Activated CD4-positive, alpha-beta T cell treated with anti-CD3 and anti-CD28 coated beads, Interleukin-2, amount 10 ng/mL, durations not matched to agents 7 days and 5 days (primary cell): ENCODE data around the gene NUDT3. TPM values are rescaled to one million over a fixed set of nuclear protein-coding genes. Genes with fewer than 3 reads are reported as not detected.

Experiments used
- CTCF ChIA-PET: fragments of 350-600 bp; sonication (Branson Sonifier 250); formaldehyde crosslinking; loops from one replicate; lab custom pipeline; 2021; ENCODE audit warnings: antibody characterized with exemption; lab: Charles Lee
- POLR2A ChIA-PET: fragments of 350-600 bp; sonication (Branson Sonifier 250); formaldehyde crosslinking; loops from one replicate; lab custom pipeline; 2021; ENCODE audit warnings: antibody characterized with exemption; lab: Charles Lee
- DNase-seq: peaks from one replicate; pipeline ENCODE4 v3.0.0-alpha.2; 2020
- H3K27ac Mint-ChIP-seq: one replicate; pipeline ENCODE4 v1.8.0; 2021; ENCODE audit warnings: mild to moderate bottlenecking, moderate library complexity, mixed read lengths
- H3K27me3 Mint-ChIP-seq: one replicate; pipeline ENCODE4 v1.8.0; 2021; ENCODE audit warnings: mixed read lengths
- H3K36me3 Mint-ChIP-seq: one replicate; pipeline ENCODE4 v1.8.0; 2021; ENCODE audit warnings: low read depth, mixed read lengths
- H3K4me1 Mint-ChIP-seq: one replicate; pipeline ENCODE4 v1.8.0; 2021; ENCODE audit warnings: mixed read lengths
- H3K4me3 Mint-ChIP-seq: one replicate; pipeline ENCODE4 v1.8.0; 2021; ENCODE audit warnings: mild to moderate bottlenecking, moderate library complexity, mixed read lengths
- H3K9me3 Mint-ChIP-seq: one replicate; pipeline ENCODE4 v1.8.0; 2021; ENCODE audit warnings: mixed read lengths
- total RNA-seq, 2 experiments: library from RNA; stranded (reverse); gene quantifications; one replicate each; pipeline ENCODE4 v1.2.3, GENCODE V29; 2021

NUDT3 gene
- total RNA-seq, 2 experiments from 2014 or later = 12.4 to 13.3 TPM

DNA sequence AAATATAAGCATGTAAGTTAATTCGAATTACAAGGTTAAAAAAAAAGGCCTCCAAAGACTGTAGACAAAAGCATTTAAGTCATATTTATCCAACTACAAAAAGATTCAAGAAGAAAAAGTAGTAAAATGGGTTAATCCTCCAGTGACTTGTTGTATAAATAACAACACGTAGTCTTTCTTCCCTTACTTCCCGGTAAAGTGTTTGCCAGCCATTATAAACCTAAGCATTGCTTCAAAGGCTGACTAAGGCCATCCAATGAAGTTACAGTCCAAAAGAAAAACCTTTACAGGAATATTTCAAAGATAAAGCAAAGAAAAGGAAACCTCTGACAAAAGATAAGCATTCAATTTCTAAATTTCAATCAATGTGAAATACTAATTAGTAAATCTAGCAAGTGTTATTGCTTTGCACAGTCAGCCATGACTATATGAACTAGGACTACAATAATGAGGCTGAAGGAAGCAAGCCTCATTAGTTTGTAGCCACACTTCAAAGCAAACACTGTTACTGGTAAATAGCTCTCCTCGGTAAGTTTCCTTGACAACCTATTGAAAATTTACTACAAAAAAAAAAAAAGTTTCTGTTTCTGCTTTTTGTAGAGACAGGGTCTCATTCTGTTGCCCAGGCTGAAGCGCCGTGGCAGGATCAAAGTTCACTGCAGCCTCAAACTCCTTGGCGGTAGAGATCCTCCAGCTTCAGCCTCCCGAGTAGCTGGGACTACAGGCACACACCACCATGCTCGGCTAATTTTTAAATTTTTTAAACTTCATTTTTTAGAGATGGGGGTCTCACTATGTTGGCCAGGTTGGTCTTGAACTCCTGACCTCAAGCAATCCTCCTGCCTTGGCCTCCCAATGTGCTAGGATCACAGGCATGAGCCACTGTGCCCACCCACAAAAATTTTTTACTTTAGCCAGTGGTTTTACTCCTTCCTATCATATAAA, 46.0 kb downstream of the NUDT3 start:
- Mint-ChIP-seq H3K27me3 (no peaks in the 10 kb centered on the region), H3K27ac (no peak overlapping the region), H3K4me3 (no peak overlapping the region), H3K9me3 (peaks cover 2% of the 10 kb centered on the region), H3K4me1 (peaks cover 24% of the 10 kb centered on the region), H3K36me3 (peaks cover 5% of the 10 kb centered on the region)
- CTCF ChIA-PET = interaction anchor here (0.7 to 0.8 kb wide), 2 partner anchors 9 to 13 kb away, joined by 3 to 4 read pairs; no protein-coding TSS in a partner anchor
- POLR2A ChIA-PET = interaction anchor here (0.5 kb wide), 1 partner anchor 25 kb away, joined by 3 read pairs; no protein-coding TSS in a partner anchor
- DNase-seq = no peak

DNA sequence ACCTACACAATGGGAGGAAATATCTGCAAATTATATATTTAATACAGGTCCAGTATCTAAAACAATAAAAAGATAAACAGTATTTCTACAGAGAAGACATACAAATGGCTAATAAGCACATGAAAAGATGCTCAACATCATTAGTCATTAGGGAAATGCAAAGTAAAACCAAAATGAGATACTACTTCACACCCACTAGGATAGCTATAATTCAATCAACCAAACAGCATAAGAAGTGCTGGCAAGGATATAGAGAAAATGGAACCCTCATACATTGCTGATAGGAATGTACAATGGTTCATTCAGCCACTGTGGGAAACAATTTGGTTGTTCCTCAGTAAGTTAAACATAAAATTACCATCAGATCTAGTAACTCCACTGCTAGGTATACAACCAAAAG, 48.7 kb downstream of the NUDT3 start:
- Mint-ChIP-seq H3K27me3 (no peaks in the 10 kb centered on the region), H3K27ac (no peak overlapping the region), H3K4me3 (no peak overlapping the region), H3K4me1 (peaks cover 23% of the 10 kb centered on the region), H3K36me3 (peaks cover 8% of the 10 kb centered on the region), H3K9me3 (peaks cover 2% of the 10 kb centered on the region)
- no peak for DNase-seq
- CTCF ChIA-PET = interaction anchor here (0.6 kb wide), 1 partner anchor 35 kb away, joined by 3 read pairs; no protein-coding TSS in a partner anchor
- POLR2A ChIA-PET = interaction anchor here (0.6 kb wide), 1 partner anchor 413 kb away, joined by 3 read pairs; the partner anchor contains the start of gene SNRPC

DNA sequence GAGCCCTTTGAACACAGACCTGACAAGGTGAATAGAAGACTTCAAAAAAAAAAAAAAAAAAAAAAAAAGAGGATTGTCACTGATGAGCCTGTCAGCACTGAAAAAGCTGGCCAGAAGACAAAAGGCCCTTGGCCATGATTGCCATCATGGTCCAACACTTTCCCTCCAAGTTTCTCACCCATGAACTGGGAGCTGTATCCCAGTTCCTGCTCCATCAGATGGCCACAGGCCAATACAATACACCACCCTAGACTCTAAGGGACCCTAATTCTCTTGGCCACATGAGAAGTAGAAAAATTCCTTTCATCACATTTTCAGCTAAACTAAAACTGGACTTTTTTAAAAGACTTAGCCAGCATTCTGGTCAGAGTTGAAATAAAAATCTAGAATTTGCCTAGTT, 50.2 kb downstream of the NUDT3 start:
- no peak for DNase-seq
- CTCF ChIA-PET = interaction anchor here (0.6 kb wide), 1 partner anchor 81 kb away, joined by 3 read pairs; no protein-coding TSS in a partner anchor
- no peak overlapping the region for H3K27ac Mint-ChIP-seq
- peaks cover 8% of the 10 kb centered on the region for H3K36me3 Mint-ChIP-seq
- peaks cover 32% of the 10 kb centered on the region for H3K4me1 Mint-ChIP-seq
- POLR2A ChIA-PET = no interaction called here
- H3K27me3 Mint-ChIP-seq = no peaks in the 10 kb centered on the region
- H3K9me3 Mint-ChIP-seq = peaks cover 2% of the 10 kb centered on the region
- no peak overlapping the region for H3K4me3 Mint-ChIP-seq

DNA sequence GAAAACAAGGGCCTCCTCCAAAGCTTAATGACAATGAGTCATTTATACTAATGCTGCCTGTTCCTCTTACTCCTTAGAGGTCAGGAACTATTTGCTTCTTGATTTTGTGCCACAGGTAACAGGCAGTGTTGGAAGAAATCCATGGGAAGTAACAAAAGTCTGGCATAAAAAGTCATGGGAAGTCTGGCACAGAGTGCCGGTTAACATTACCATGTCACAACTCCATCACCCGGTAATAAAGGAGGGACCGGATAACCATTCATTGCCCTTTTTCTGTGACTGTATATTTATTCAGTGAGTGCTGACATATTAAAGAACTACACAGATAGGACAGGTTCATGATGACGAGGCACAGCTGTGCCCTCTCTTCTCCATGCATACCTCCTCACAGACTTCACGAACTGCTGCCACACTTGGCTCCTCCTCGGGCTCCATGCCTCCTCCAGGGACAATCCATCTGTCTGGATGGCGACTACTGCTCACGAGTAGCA, 50.9 kb downstream of the NUDT3 start:
- H3K4me3 Mint-ChIP-seq = no peak overlapping the region
- peaks cover 37% of the 10 kb centered on the region for H3K4me1 Mint-ChIP-seq
- no peaks in the 10 kb centered on the region for H3K27me3 Mint-ChIP-seq
- ChIA-PET POLR2A (no interaction called here), CTCF (interaction anchor here (1.5 kb wide), 1 partner anchor 146 kb away, joined by 3 read pairs; no protein-coding TSS in a partner anchor)
- peaks cover 2% of the 10 kb centered on the region for H3K9me3 Mint-ChIP-seq
- DNase-seq = no peak
- no peak overlapping the region for H3K27ac Mint-ChIP-seq
- H3K36me3 Mint-ChIP-seq = peaks cover 8% of the 10 kb centered on the region

DNA sequence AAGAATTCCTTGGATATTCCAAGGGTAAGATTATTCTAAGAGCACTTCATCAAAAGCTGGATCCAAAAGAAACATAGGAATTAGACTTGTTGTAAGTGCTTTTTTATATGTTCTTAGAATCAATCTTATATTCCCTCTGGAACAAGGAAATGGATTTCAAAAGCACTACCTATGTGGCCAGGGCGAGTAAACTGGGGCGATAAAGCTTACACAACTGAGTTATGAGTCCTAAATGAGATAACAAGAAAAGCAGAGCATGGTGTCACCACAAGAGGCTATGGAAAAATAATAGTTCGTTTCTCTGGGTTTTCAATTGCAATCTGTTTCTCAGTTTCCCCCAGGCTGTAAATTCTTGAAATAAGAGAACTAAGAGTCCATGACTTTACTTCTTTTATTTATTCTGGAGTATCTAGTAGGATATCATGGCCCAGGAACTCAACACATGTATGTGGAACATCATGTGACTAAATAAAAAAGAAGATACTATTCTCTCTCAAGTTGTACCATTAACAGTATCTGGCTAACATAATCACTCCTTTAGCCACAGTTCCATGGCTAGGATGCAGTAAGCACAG, 51.5 kb downstream of the NUDT3 start:
- Mint-ChIP-seq H3K36me3 (peaks cover 8% of the 10 kb centered on the region), H3K4me3 (no peak overlapping the region), H3K4me1 (peaks cover 37% of the 10 kb centered on the region), H3K27me3 (no peaks in the 10 kb centered on the region), H3K9me3 (peaks cover 2% of the 10 kb centered on the region), H3K27ac (no peak overlapping the region)
- DNase-seq = no peak
- ChIA-PET POLR2A (no interaction called here), CTCF (interaction anchor here (0.6 to 1.5 kb wide), 3 partner anchors 20 to 145 kb away, joined by 3 to 4 read pairs (median 3); no protein-coding TSS in a partner anchor)

DNA sequence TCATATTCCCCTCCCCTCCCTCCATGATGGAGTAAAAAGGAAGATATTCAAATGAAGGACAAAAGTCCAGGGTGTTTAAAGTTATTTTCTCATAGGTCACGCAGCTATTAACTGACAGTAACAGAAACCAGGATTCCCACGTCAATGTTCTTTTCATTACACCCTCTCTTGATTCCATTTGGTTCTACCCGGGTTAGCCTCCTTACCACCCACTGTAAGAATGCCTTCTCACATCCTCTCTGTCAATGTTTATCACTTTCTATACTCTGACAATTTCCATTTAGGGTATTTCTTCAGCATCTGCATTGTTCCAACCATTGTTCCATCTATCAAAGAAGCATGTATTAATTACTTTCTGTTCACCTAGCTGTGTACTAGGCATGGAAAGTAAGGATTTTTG, 52.1 kb downstream of the NUDT3 start:
- Mint-ChIP-seq H3K4me1 (peaks cover 35% of the 10 kb centered on the region), H3K27me3 (no peaks in the 10 kb centered on the region), H3K36me3 (peaks cover 8% of the 10 kb centered on the region), H3K27ac (no peak overlapping the region), H3K9me3 (peaks cover 2% of the 10 kb centered on the region), H3K4me3 (no peak overlapping the region)
- ChIA-PET POLR2A (no interaction called here), CTCF (interaction anchor here (0.6 to 1.5 kb wide), 3 partner anchors 19 to 145 kb away, joined by 3 to 4 read pairs (median 3); no protein-coding TSS in a partner anchor)
- no peak for DNase-seq

DNA sequence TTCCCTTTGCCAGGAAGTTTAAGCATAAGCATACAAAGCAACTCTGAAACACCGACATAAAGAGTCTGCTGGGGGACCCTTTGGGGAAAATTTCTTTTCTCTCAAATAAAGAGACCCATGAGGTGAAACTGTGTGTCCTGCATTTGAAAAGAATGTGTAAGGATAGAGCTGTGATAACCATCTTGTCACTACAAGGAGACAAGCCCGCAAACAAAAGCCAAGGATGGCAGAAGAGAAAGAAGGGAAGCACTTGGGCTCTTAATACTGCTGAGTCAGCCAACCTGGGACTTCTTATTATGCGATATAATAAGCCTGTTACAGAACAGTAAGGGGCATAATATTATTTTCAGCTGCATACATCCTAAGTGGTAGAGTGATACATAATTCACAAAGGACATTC, 52.5 kb downstream of the NUDT3 start:
- Mint-ChIP-seq H3K4me1 (peaks cover 35% of the 10 kb centered on the region), H3K27ac (no peak overlapping the region), H3K9me3 (peaks cover 2% of the 10 kb centered on the region), H3K27me3 (no peaks in the 10 kb centered on the region), H3K36me3 (peaks cover 8% of the 10 kb centered on the region), H3K4me3 (no peak overlapping the region)
- POLR2A ChIA-PET = no interaction called here
- DNase-seq = no peak
- CTCF ChIA-PET = interaction anchor here (1.2 to 1.3 kb wide), 2 partner anchors 19 to 21 kb away, joined by 3 read pairs; no protein-coding TSS in a partner anchor

DNA sequence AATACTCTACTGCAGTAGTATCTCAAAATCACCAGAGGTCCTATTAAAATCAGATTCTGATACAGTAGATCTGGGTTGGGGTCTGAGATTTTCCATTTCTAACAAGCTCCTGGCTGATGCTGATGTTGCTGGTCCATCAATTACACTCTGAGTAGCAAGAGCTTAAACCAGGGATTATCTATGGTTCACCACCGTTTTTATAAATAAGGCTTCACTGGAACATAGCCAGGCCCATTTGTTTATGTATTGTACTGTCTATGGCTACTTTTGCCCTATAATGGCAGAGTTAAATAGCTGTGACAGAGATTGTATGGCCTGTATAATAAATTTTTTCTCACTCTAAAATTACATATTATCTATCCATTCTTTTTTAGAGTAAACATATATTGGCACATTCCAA, 53.0 kb downstream of the NUDT3 start:
- no peak for DNase-seq
- peaks cover 2% of the 10 kb centered on the region for H3K9me3 Mint-ChIP-seq
- POLR2A ChIA-PET = no interaction called here
- no peaks in the 10 kb centered on the region for H3K27me3 Mint-ChIP-seq
- CTCF ChIA-PET = interaction anchor here (1.2 to 1.3 kb wide), 2 partner anchors 18 to 20 kb away, joined by 3 read pairs; no protein-coding TSS in a partner anchor
- H3K36me3 Mint-ChIP-seq = peaks cover 8% of the 10 kb centered on the region
- H3K27ac Mint-ChIP-seq = no peak overlapping the region
- no peak overlapping the region for H3K4me3 Mint-ChIP-seq
- peaks cover 31% of the 10 kb centered on the region for H3K4me1 Mint-ChIP-seq

DNA sequence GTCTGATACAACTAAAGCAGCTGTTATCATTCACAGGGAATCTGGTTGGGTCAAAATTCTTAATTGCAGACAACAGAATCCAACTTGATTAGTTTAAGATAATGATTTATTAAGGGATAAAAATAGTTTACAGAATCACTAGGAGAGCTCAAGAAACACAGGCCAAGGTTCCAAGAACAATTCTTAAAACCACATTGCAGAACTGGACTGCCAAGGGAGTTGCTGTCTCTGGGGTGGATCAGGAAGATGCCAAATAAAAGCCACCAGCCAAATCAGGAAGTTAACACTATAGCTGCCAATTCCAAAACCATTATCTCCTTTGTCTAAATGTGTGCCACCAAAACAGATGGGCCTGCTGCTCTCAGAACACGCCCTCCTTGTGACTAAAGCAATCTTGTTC, 53.7 kb downstream of the NUDT3 start:
- no peak for DNase-seq
- no peak overlapping the region for H3K4me3 Mint-ChIP-seq
- no peaks in the 10 kb centered on the region for H3K27me3 Mint-ChIP-seq
- H3K9me3 Mint-ChIP-seq = no peaks in the 10 kb centered on the region
- H3K36me3 Mint-ChIP-seq = peaks cover 8% of the 10 kb centered on the region
- peaks cover 25% of the 10 kb centered on the region for H3K4me1 Mint-ChIP-seq
- H3K27ac Mint-ChIP-seq = no peak overlapping the region
- CTCF ChIA-PET = interaction anchor here (1.2 kb wide), 1 partner anchor 20 kb away, joined by 3 read pairs; no protein-coding TSS in a partner anchor
- POLR2A ChIA-PET = no interaction called here

DNA sequence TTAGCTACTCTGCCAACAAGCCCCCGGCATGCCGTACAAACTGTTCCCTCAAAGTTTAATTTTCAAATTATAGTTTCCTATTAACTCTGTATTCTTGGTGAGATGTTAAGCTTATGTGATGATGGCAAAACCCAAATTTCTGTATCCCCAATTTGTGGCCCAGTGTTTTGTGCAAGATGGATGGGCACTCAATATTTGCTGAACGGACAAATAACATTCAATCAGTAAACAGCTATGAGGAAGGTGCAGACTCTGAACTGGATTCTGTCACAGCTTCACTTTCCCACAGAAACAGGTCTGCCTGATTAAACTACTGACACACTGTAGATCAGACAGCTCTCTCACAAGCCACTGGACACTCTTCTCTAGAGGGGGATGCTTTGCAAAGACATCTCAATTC, 54.1 kb downstream of the NUDT3 start:
- no peak for DNase-seq
- H3K4me1 Mint-ChIP-seq = peaks cover 23% of the 10 kb centered on the region
- no peaks in the 10 kb centered on the region for H3K27me3 Mint-ChIP-seq
- CTCF ChIA-PET = no interaction called here
- H3K27ac Mint-ChIP-seq = no peak overlapping the region
- H3K4me3 Mint-ChIP-seq = no peak overlapping the region
- H3K36me3 Mint-ChIP-seq = peaks cover 8% of the 10 kb centered on the region
- POLR2A ChIA-PET = no interaction called here
- no peaks in the 10 kb centered on the region for H3K9me3 Mint-ChIP-seq

DNA sequence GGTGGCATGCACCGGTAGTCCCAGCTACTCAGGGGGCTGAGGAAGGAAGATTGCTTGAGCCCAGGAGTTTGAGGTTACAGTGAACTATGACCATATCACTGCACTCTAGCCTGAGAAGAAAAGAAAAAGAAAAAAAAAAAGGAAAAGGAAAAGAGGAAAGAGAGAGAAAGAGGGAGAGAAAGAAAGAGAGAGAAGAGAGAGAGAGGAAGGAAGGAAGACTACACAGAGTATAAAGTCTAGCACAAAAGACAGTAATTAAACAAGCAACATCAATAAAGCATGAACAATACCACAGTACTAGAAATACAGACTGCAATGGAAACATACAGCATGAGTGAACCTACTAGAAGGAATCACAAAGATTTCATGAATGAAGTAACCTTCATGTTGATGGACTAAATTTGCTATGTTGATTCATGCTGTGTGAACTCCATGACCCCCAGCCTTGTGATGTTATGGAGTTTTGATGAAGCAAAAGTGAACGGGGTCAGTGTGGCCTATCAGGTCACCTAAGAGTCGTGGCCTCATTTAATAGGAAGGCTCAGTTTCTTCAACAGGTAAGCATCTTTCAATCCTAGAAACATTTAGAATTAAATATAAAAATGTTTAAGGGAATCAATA, 57.6 kb downstream of the NUDT3 start:
- Mint-ChIP-seq H3K4me3 (no peak overlapping the region), H3K27me3 (no peaks in the 10 kb centered on the region), H3K36me3 (peaks cover 8% of the 10 kb centered on the region), H3K27ac (no peak overlapping the region), H3K4me1 (peaks cover 19% of the 10 kb centered on the region), H3K9me3 (peaks cover 2% of the 10 kb centered on the region)
- POLR2A ChIA-PET = no interaction called here
- DNase-seq = no peak
- CTCF ChIA-PET = interaction anchor here (0.6 kb wide), 1 partner anchor 119 kb away, joined by 3 read pairs; no protein-coding TSS in a partner anchor

DNA sequence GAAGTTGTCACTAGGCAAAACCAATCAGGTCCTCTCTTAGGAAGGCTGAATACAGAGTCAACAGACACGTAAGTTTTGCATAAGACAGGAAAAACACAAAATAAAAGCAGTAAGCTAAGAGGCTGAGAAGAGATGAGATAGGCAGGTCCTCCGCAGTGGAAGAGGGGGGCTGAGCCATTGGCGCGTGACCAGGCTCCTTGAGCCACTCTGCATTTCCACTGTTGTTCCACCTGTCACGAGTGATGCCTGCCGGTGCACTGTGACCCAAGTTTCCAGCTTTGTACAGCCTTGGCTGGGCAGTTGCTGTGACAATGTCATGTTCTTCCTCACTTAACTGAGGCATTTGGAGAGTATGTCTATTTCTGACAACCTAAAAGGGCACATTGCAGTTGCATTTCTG, 58.6 kb downstream of the NUDT3 start:
- Mint-ChIP-seq H3K4me3 (no peak overlapping the region), H3K27me3 (no peaks in the 10 kb centered on the region), H3K9me3 (peaks cover 2% of the 10 kb centered on the region), H3K27ac (no peak overlapping the region), H3K4me1 (peaks cover 19% of the 10 kb centered on the region), H3K36me3 (peaks cover 11% of the 10 kb centered on the region)
- ChIA-PET POLR2A (no interaction called here), CTCF (interaction anchor here (0.6 to 0.8 kb wide), 2 partner anchors 64 to 118 kb away, joined by 3 read pairs; no protein-coding TSS in a partner anchor)
- no peak for DNase-seq
